Stimulated activated CD4-positive, alpha-beta T cell treated with anti-CD3 and anti-CD28 coated beads, Interleukin-15, amount 100 ng/mL, for 48 hours (primary cell): ENCODE results near the gene PLA2G2D.

Source experiments
- DNase-seq, 2 donors: peaks; one replicate each; pipeline ENCODE4 v3.0.0-alpha.2; 2020; ENCODE audit warnings: low read depth in 2 of 2

PLA2G2D gene, protein sequence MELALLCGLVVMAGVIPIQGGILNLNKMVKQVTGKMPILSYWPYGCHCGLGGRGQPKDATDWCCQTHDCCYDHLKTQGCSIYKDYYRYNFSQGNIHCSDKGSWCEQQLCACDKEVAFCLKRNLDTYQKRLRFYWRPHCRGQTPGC

GRCh38 chr1:20119347-20119746, at the start of gene PLA2G2D:
TSS of gene PLA2G2D (minus strand) at chr1:20119536. CDS start at chr1:20119498, 38 bp downstream.
- no peak for DNase-seq

DNA sequence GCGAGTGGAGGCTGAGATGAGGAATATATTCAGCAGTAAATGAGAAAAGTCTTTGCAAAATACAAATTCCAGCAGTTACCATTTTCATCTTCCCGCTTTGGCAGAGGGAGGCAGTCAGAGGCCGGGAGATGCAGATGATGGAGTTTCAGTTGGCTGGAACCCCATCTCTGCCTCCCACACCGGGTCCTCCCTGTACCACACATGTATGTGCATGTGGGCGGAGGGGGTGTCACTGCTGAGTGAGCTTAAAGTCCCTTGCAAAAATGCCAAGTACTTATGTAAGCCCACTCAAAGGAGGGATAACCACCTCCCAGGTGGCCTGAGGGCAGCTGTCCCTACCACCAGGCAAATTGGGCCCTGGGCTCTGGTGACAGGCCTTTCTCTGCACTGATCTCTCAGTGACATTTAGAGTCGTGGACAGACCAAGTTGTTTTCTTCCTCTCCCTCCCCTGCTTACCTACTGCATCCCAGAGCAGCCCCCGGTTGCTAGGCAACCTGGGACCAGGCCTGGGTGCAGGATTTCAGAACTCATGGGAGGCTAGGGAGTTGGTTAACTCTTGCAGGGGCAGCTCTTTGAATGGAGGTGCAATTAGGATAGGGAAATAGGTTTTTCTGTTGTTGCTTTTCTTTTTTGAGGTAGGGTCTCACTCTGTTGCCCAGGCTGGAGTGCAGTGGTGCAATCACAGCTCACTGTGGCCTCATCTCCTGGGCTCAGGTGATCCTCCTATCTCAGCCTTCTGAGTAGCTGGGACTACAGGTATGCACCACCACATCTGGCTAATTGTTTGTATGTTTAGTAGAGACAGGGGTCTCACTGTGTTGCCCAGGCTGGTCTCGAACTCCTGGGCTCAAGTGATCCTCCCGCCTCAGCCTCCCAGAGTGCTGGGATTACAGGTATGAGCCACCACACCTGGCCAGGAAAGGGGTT, 49.5 kb upstream of the PLA2G2D start:
- DNase-seq, result no peak

DNA sequence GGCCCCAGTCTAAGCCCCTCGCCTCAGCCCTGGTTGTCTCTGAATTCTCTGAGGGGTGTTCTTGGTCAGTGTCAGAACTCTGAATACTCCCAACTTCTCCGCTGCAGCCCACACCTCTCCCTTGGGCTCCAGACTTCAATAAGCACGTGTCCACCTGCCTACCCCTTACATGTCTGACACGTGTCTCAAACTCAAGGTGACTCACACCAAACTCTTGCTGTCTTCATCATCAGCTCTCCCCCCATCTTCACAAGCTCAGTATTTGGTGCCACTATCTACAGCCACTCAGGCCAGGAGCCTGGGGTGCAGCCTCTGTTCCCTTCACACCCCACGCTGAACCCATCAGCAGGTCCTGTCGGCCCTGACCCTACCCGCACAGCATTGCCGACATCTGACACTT, 47.8 kb upstream of the PLA2G2D start:
- DNase-seq, result no peak

- DNase-seq, result no peak
These were observed 46.7 kb upstream of the PLA2G2D start for GRCh38 chr1:20166051-20166450.

DNA sequence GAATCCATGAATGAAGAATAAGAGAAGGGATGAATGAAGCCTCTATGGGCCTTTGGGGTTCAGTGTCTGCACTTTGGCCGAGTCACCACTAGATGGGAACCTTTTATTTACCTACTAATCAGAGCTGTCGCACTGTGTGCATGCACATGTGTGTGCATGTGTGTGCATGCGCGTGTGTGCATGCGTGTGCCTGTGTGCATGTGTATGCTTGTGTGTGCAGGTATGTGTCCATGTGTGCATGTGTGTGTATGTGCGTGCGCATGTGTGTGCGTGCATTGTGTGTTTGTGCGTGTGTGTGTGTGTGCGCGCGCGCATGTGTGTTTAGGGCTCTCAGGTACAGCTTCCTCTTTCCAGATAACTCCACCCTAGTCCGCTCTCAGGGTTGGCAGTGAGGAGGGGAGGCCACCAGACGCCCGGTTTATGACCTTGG, 46.2 kb upstream of the PLA2G2D start:
- no peak for DNase-seq

- DNase-seq, result no peak
These were observed 45.4 kb upstream of the PLA2G2D start for GRCh38 chr1:20164694-20165202.

DNA sequence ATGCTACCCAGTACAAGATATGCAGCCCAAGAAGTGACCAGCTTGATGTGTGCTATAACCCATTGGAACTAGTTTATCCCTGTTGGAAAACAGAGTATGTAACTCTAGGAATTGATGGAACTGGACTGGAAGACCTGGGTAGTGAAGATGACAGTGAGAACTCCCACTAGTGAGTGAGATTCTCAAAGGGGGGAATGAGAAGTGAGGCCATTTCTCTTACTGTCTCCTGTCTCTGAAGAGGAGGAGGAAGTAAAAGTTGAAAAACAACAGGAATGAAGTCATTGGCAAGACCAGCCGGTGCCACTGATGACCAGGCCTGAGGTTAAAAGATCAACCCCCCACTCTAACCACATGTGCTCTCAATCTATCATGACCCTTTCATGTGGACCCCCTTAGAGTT, 40.7 kb upstream of the PLA2G2D start:
- DNase-seq, result no peak

DNA sequence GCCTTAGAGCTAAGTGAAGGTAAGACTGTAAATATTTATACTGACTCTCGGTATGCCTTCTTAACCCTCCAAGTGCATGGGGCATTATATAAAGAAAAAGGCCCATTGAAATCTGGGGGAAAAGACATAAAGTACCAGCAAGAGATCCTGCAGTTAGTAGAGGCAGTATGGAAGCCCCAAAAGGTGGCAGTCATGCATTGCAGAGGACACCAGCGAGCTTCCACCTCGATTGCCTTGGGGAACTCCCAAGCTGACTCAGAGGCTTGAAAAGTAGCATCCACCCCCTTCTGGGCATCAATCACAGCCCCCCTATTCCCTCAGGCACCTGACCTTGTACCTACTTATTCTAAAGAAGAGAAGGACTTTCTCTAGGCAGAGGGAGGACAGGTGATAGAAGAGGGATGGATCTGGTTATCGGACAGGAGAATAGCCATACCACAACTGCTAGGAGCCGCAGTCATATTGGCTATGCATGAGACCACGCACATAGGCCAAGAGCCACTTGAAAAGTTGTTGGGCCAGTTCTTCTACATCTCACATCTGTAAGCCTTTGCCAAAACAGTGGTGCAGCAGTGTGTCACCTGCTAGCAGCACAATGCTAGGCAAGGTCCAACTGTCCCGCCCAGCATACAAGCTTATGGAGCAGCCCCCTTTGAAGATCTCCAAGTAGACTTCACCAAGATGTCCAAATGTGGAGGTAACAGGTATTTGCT, 39.2 kb upstream of the PLA2G2D start:
- DNase-seq, result no peak

- no peak for DNase-seq
These were observed 35.0 kb upstream of the PLA2G2D start for GRCh38 chr1:20154301-20154831.

DNA sequence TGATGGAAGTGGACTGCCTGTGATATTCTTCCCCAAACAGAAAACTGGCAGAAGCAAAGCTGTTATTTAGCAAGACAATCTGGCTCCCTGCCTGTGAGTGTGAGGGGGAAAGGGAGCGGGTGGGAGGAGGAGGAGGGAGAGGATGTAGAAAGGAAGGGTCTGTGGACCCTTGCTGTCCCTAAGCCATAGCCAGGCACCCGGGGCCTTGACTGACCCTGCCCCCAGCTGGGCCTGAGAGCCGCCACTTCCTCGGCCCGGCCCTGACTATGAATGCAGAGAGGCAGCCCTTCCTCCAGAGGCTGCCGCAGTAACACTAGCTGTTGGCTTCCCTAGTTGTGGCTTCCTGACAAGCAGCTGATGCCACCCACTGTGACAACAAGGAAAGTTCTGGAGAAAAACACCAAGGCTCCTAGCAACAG, 33.7 kb upstream of the PLA2G2D start:
- no peak for DNase-seq

- DNase-seq, result no peak
These were observed 33.2 kb upstream of the PLA2G2D start for GRCh38 chr1:20152599-20152930.

GRCh38 chr1:20151906-20152598, 32.7 kb upstream of the PLA2G2D start:
- DNase-seq, result peak; percentile 61 to 70

DNA sequence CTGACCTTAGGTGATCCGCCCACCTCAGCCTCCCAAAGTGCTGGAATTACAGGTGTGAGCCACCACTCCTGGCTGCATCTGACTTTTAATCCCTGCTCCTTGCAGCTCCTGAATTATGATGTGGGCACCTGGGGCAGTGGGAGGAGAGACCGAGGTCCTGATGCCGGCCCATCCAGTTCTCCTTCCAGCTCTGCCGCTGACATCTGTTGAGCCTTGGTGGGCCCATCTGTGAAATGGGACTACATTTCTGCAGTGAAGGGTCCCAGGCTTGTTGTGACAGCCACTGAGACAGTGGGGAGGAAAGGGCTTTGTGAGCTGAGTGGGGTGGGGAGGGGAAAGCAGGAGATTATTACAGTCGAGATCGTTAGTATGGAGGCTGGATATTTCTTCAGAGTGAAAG, 31.6 kb upstream of the PLA2G2D start:
- DNase-seq, result no peak

- DNase-seq, result no peak
These were observed 31.0 kb upstream of the PLA2G2D start for GRCh38 chr1:20150326-20150705.

GRCh38 chr1:20149601-20150325, 30.4 kb upstream of the PLA2G2D start:
- DNase-seq, result no peak

GRCh38 chr1:20148571-20149500, 29.5 kb upstream of the PLA2G2D start:
- DNase-seq, result no peak

DNA sequence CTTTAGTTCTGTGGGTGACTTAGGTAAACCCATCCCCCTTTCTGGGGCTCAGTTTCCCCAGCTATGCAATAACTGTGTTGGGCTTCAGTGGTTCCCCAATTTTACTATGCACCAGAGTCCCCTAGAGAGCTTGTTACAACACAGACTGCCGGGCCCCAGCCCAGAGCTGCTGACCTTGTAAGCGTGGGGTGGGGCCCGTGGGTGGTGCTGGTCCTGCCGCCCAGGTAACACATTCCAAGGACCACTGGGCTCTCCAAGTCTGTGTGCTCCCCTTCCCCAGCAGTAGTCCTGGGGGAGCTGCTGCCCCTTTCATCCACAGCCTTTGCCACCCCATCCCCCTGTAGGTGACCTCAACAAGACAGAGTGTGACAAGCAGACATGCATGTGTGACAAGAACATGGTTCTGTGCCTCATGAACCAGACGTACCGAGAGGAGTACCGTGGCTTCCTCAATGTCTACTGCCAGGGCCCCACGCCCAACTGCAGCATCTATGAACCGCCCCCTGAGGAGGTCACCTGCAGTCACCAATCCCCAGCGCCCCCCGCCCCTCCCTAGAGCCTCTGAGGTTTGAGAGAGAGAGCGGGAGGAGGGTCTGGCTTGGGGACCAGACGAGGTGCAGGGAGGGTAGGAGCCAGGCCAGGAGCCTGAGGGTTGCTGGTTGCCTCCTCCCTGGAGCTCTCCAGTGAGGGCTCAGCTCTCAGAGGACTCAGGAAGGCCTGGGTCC, 28.7 kb upstream of the PLA2G2D start:
- DNase-seq, result no peak

GRCh38 chr1:20143734-20144565, 24.6 kb upstream of the PLA2G2D start:
- no peak for DNase-seq
